HL-60 (cell line): ENCODE measurements around the gene KCNMA1.

ENCODE experiments used
- CTCF ChIP-seq: IDR thresholded peaks from one replicate; pipeline ENCODE4 v1.5.1; 2011; ENCODE audit warnings: low read length, control low read depth, inconsistent platforms; ENCODE audit not compliant: insufficient read depth
- GABPA ChIP-seq: IDR thresholded peaks from 2 replicates; pipeline ENCODE4 v1.6.1; 2012; ENCODE audit warnings: low read depth
- POLR2AphosphoS5 ChIP-seq: IDR thresholded peaks from 2 replicates; pipeline ENCODE4 v1.6.1; 2012; ENCODE audit warnings: low read depth
- REST ChIP-seq: IDR thresholded peaks from 2 replicates; pipeline ENCODE4 v1.6.1; 2012; ENCODE audit warnings: low read depth; ENCODE audit not compliant: insufficient replicate concordance
- SPI1 ChIP-seq: IDR thresholded peaks from 2 replicates; pipeline ENCODE4 v1.6.1; 2012; ENCODE audit warnings: low read depth, mild to moderate bottlenecking, borderline replicate concordance

DNA sequence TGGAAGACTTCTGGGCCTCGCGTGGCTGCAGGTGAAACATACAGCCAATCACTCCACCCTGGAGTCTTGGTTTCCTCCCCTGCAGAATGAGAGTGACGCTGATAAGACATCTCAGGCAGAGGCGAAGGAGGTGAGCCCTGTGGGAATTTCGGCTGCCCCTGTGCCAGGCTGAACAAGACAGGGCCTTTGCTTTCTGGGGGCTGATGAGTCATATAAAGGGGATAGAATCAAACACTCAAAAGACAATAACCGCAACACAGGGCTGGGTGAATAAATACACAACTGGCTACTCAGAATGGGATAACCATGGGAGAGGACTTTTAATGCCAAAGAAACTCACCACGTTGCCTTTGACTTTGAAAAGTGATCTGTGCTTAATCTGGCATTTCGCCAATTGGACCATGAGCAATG is 143.8 kb downstream of the KCNMA1 start:
- TF ChIP-seq CTCF: no peak
- TF ChIP-seq POLR2AphosphoS5: no peak
- no peak for TF ChIP-seq REST
- no peak for TF ChIP-seq SPI1
- no peak for TF ChIP-seq GABPA
